ENCODE results near the gene C9. TPM values are rescaled to one million over a fixed set of nuclear protein-coding genes. Genes with fewer than 3 reads are reported as not detected.

Gene C9
- total RNA-seq, 1 donor from 2014 or later = not detected

DNA sequence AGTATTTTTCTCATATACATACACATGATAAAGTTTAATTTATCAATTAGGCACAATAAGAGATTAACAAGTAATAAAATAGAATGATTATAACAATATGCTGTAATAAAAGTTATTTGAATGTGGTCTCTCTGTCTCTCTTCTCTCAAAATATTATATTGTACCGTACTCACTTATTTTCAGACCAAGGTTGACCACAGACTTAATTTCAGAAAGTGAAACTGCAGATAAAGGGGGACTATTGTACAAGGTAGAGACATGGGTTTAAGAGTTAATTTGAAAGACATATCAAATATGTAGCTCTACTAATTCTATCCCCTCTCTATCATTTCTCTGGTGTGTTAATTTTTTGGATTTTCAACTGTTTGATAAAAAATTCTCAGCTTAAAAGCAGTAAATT is 20.0 kb upstream of the C9 start:
- Mint-ChIP-seq H3K27me3 (ENCODE audit: low read depth) (no peaks in the 10 kb centered on the region), H3K36me3 (peaks cover 49% of the 10 kb centered on the region), H3K9me3 (no peaks in the 10 kb centered on the region), H3K27ac (no peak overlapping the region), H3K4me3 (no peak overlapping the region), H3K4me1 (no peaks in the 10 kb centered on the region)
- no peak for DNase-seq (ENCODE audit: low spot score in 2 of 2, unreplicated experiment in 2 of 2)
- TF ChIP-seq, protein P1, sequence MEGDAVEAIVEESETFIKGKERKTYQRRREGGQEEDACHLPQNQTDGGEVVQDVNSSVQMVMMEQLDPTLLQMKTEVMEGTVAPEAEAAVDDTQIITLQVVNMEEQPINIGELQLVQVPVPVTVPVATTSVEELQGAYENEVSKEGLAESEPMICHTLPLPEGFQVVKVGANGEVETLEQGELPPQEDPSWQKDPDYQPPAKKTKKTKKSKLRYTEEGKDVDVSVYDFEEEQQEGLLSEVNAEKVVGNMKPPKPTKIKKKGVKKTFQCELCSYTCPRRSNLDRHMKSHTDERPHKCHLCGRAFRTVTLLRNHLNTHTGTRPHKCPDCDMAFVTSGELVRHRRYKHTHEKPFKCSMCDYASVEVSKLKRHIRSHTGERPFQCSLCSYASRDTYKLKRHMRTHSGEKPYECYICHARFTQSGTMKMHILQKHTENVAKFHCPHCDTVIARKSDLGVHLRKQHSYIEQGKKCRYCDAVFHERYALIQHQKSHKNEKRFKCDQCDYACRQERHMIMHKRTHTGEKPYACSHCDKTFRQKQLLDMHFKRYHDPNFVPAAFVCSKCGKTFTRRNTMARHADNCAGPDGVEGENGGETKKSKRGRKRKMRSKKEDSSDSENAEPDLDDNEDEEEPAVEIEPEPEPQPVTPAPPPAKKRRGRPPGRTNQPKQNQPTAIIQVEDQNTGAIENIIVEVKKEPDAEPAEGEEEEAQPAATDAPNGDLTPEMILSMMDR (IDR thresholded peaks at IDR 0.05; ENCODE audit: unreplicated experiment) = no peak

DNA sequence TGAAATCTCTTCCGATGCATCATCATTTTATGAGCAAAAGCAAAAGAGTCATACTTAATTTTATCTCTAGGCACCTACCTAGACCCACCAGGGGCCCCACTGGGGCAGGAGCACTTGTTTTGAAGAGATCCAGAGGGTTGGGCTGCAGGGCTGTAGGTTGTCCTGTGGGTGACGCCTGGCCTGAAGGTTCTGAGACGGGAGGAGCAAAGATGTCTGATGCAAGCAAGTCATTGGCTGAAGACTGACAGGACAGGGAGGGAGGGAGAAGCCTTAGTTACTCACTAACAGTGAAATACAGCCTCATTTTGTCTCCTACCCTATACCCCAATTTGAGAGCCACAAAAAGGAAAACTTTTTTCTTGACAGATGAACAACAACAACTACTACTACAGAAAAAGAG is 17.1 kb upstream of the C9 start:
- Mint-ChIP-seq H3K27ac (no peak overlapping the region), H3K4me3 (no peak overlapping the region), H3K36me3 (peaks cover 48% of the 10 kb centered on the region), H3K4me1 (no peaks in the 10 kb centered on the region), H3K27me3 (ENCODE audit: low read depth) (no peaks in the 10 kb centered on the region), H3K9me3 (no peaks in the 10 kb centered on the region)
- DNase-seq (ENCODE audit: low spot score in 2 of 2, unreplicated experiment in 2 of 2) = no peak
- TF ChIP-seq, protein P1 (IDR thresholded peaks at IDR 0.05; ENCODE audit: unreplicated experiment) = no peak

DNA sequence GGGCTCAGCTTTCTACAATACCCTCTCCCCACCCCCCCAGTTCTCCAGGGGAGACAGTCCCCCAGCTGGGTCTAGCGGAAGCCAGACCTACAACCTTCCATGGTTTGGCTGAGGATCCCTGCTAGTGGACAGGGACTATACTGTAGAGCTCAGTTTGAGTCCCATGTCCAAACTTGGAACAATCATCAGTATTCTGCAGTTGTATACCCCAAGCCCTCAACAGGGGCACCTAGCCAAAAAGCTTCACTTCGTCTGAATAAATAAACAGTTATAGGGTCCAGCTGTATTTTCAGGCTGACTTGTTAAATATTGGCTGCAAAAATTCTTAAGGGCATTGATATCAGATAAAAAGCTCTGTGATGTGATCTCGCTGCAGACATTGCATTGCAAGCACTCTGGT is 15.4 kb upstream of the C9 start:
- Mint-ChIP-seq H3K9me3 (no peaks in the 10 kb centered on the region), H3K4me1 (no peaks in the 10 kb centered on the region), H3K36me3 (peaks cover 56% of the 10 kb centered on the region), H3K27ac (no peak overlapping the region), H3K27me3 (ENCODE audit: low read depth) (no peaks in the 10 kb centered on the region), H3K4me3 (no peak overlapping the region)
- DNase-seq (ENCODE audit: low spot score in 2 of 2, unreplicated experiment in 2 of 2) = no peak
- TF ChIP-seq, protein P1 (IDR thresholded peaks at IDR 0.05; ENCODE audit: unreplicated experiment) = no peak

DNA sequence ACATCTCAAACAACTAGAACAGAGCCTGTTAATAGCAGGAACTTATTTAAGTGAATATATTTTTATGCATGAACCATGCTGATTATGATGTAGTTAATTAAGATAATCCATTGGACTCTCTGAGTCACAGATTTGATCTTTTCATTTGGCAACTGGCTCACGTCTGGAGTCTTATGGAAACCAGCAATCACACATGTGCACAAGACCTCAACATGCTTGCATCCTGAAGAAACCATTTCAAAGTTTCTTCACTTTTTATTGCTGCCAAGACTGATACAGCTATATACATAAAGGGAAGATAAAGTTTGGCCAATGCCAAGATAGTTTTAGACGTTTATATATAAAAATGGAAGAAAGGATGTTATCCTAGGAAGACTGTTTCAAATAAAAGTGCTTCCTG is 13.3 kb upstream of the C9 start:
- H3K27me3 Mint-ChIP-seq (ENCODE audit: low read depth) = no peaks in the 10 kb centered on the region
- DNase-seq (ENCODE audit: low spot score in 2 of 2, unreplicated experiment in 2 of 2) = no peak
- TF ChIP-seq, protein P1 (IDR thresholded peaks at IDR 0.05; ENCODE audit: unreplicated experiment) = no peak
- no peak overlapping the region for H3K27ac Mint-ChIP-seq
- H3K9me3 Mint-ChIP-seq = no peaks in the 10 kb centered on the region
- no peaks in the 10 kb centered on the region for H3K4me1 Mint-ChIP-seq
- peaks cover 51% of the 10 kb centered on the region for H3K36me3 Mint-ChIP-seq
- no peak overlapping the region for H3K4me3 Mint-ChIP-seq

DNA sequence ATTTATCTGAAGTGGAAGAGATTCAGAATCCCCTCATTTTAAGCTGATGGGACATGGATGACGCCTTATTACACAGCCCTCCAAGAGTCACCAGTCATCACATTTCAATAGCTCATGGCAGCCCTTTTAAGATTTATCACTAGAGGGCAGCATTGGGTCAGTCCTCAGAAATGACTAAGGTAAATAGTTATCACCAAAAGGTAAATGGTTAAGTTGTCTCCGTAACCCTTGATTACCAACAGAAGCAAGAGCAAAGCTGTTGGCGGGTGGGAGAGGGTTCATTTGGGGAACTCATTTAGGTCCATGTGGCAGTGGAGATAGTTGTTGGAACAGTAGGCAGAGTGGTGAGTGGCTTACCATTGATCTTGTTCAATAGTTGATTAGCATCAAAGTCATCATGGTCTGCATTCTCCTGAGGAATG is 12.0 kb upstream of the C9 start:
- Mint-ChIP-seq H3K4me1 (no peaks in the 10 kb centered on the region), H3K4me3 (no peak overlapping the region), H3K36me3 (peaks cover 47% of the 10 kb centered on the region)

More for the DNA sequence above, 12.0 kb upstream of the C9 start:
- H3K27ac Mint-ChIP-seq = no peak overlapping the region
- TF ChIP-seq, protein P1 (IDR thresholded peaks at IDR 0.05; ENCODE audit: unreplicated experiment) = peak; percentile 62
- H3K27me3 Mint-ChIP-seq (ENCODE audit: low read depth) = no peaks in the 10 kb centered on the region
- DNase-seq (ENCODE audit: low spot score in 2 of 2, unreplicated experiment in 2 of 2) = no peak
- no peaks in the 10 kb centered on the region for H3K9me3 Mint-ChIP-seq

All from mesothelial cell of epicardium (in vitro differentiated cells).